Activated naive CD4-positive, alpha-beta T cell treated with anti-CD3 and anti-CD28 coated beads for 36 hours (primary cell): Measurements from ENCODE around the gene HMGXB4. TPM values are rescaled to one million over a fixed set of nuclear protein-coding genes. Genes with fewer than 3 reads are reported as not detected.

Source experiments
- CTCF ChIA-PET: fragments of 350-600 bp; sonication (Branson Sonifier 250); formaldehyde crosslinking; loops from one replicate; lab custom pipeline; 2021; ENCODE audit warnings: antibody characterized with exemption; lab: Charles Lee
- DNase-seq: peaks from one replicate; pipeline ENCODE4 v3.0.0-alpha.2; 2020
- H3K27ac Mint-ChIP-seq: one replicate; pipeline ENCODE4 v1.8.0; 2021; ENCODE audit warnings: mild to moderate bottlenecking, mixed read lengths
- H3K27me3 Mint-ChIP-seq: one replicate; pipeline ENCODE4 v1.8.0; 2021; ENCODE audit warnings: low read depth, mixed read lengths
- H3K36me3 Mint-ChIP-seq: one replicate; pipeline ENCODE4 v1.8.0; 2021; ENCODE audit warnings: low read depth, mixed read lengths
- H3K4me1 Mint-ChIP-seq: one replicate; pipeline ENCODE4 v1.8.0; 2021; ENCODE audit warnings: low read depth, mixed read lengths
- H3K4me3 Mint-ChIP-seq: one replicate; pipeline ENCODE4 v1.8.0; 2021; ENCODE audit warnings: mild to moderate bottlenecking, moderate library complexity, mixed read lengths
- H3K9me3 Mint-ChIP-seq: one replicate; pipeline ENCODE4 v1.8.0; 2021; ENCODE audit warnings: mixed read lengths
- intact Hi-C: fragments of 100-400 bp; cut with micrococcal nuclease; formaldehyde crosslinking; loops from one replicate; pipeline ENCODE4 v1.15.1; 2023
- total RNA-seq, 2 experiments: library from RNA; stranded (reverse); gene quantifications; one replicate each; pipeline ENCODE4 v1.2.3, GENCODE V29; 2021

Gene HMGXB4
- total RNA-seq, 2 experiments from 2014 or later: 36.6 to 38.2 TPM

DNA sequence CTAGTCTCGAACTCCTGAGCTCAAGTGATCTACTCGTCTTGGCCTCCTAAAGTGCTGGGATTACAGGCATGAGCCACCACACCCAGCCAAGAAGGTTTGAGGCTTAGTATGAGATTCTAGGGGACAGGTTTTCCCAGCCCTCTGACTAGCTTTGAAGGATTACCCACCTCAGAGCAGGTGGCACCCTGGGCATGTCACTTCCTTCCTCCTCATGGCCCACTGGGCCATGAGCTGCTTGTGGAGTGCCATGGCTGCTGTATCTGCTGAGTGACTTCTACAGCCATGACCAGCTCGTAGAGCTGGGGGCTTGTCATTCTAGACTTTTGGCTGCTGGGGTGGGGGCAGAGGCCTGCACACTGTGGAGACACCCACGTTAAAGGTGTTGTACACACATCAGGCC is 67.5 kb downstream of the HMGXB4 start:
- Mint-ChIP-seq H3K4me3 (no peak overlapping the region), H3K27me3 (no peaks in the 10 kb centered on the region), H3K9me3 (no peaks in the 10 kb centered on the region), H3K27ac (no peak overlapping the region), H3K36me3 (peaks cover 10% of the 10 kb centered on the region), H3K4me1 (peaks cover 10% of the 10 kb centered on the region)
- no peak for DNase-seq
- intact Hi-C loops: no loop called here
- CTCF ChIA-PET: no interaction called here

DNA sequence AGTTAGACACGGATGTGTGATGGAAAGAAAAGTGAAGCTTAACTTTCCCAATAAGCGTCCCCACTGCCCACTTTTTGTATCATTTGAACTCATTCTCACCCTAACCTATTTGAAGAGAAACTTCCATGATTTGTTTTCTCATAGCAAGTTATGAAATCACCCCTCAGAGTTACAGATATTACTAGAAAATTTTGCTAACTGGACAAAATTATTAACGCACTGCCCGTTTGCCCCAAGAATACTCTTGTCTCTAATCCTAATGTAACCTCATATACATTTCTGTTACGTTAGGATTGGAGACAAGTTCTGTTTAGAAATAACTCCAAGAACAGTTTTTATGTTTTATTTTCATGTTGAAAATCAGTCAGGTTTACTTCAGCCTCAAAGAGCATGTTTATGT is 67.9 kb downstream of the HMGXB4 start:
- Mint-ChIP-seq H3K4me1 (peaks cover 15% of the 10 kb centered on the region), H3K9me3 (no peaks in the 10 kb centered on the region), H3K4me3 (no peak overlapping the region), H3K36me3 (peaks cover 11% of the 10 kb centered on the region), H3K27ac (no peak overlapping the region), H3K27me3 (no peaks in the 10 kb centered on the region)
- CTCF ChIA-PET: no interaction called here
- intact Hi-C loops: no loop called here
- no peak for DNase-seq

DNA sequence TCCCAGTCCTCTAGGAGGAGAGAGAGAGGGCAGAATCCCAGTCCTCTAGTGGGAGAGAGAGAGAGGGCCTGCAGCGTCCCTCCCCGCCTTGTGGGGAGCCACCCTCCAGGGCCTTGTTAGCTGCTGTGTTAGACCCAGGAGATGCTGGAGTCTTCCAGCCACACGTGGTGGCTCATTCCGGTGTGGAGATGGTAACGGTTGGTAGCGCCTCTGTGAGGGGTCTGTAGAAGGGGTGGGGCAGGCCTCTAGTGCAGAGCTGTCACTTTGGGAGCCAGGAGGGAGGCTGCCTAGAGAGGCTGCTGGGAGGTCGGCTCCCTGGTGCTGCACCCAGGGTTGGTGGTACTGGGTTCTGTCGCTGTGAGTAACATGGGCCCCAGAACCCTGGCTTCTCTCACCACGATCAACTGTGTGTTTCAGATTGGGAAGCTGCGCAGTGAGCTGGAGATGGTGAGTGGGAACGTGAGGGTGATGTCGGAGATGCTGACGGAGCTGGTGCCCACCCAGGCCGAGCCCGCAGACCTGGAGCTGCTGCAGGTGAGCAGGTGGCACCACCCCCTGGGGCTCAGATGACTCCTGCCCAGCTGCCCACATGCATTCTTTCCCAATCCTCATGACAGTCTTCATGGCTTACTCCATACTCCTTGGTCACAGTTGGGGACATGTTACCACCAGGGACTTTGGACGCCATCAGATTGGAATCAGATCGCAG is 69.7 kb downstream of the HMGXB4 start:
- Mint-ChIP-seq H3K27me3 (no peaks in the 10 kb centered on the region), H3K36me3 (peaks cover 21% of the 10 kb centered on the region), H3K27ac (no peak overlapping the region), H3K4me3 (no peak overlapping the region), H3K9me3 (no peaks in the 10 kb centered on the region), H3K4me1 (peaks cover 24% of the 10 kb centered on the region)
- intact Hi-C loops: no loop called here
- no peak for DNase-seq
- CTCF ChIA-PET: interaction anchor here (0.6 to 1.3 kb wide), 3 partner anchors 20 to 96 kb away, joined by 3 read pairs; no protein-coding TSS in a partner anchor

DNA sequence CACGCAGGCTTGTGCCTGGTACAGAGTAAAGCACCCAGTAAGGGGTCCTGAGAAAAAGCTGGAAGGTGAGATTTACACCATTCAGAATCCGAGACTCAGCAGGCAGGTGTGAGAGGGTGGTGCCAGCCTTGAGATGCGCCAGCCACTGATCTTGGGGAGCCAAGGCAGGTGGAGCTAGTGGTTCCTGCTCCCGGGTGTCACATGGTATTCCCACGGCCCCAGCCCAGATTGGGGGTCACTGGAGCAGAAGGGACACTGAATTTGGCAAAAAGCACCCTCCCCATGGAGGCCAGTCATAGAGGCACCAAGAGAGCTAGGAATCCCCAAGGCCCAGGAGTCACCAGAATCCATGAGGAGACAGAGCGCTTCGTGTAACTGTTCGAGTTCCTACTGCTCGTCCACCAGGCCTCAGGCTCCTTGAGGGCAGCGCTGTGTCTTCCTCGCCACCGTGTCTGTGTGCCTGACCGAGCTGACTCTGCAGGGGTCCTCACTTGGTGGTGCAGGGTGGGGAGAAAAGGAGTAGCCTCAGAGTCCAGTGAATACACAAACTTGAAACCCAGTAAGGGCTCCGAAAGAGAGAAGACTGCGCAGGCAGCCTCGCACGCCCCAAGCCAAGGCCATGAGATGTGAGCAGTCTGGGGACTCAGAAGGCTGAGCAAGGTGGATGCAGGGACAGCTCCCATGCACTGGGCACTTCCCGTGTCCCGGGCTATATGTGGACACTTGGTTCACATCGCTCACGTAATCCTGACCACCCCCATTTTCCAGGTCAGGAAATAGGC is 70.6 kb downstream of the HMGXB4 start:
- Mint-ChIP-seq H3K4me3 (no peak overlapping the region), H3K9me3 (no peaks in the 10 kb centered on the region), H3K27ac (no peak overlapping the region), H3K4me1 (peaks cover 24% of the 10 kb centered on the region), H3K36me3 (peaks cover 28% of the 10 kb centered on the region), H3K27me3 (no peaks in the 10 kb centered on the region)
- intact Hi-C loops: no loop called here
- DNase-seq: no peak
- CTCF ChIA-PET: interaction anchor here (0.6 to 1.3 kb wide), 4 partner anchors 21 to 97 kb away, joined by 3 to 4 read pairs (median 3); no protein-coding TSS in a partner anchor

DNA sequence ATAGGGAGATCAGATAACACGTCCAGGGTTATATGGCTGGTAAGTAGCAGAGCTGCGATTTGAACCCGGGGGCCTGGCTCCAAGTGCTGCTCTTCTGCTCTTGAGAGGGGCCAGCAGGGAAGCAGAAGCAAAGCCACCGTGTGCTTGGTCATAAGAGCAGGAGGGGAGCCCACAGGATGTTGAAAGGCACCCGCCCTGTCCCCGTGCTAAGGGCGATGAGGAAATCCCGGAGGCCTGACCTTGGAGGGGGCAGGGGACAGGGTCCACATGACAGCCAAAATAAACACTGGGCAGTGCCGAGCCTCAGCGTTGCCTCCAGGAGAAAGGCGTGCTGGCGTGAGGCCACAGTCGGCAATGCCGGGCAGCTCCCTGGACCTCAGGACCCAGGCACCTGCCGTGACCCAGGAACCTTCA is 71.2 kb downstream of the HMGXB4 start:
- intact Hi-C loops: no loop called here
- H3K27ac Mint-ChIP-seq: no peak overlapping the region
- CTCF ChIA-PET: interaction anchor here (0.9 to 1.3 kb wide), 2 partner anchors 71 to 97 kb away, joined by 3 to 4 read pairs; no protein-coding TSS in a partner anchor
- H3K4me1 Mint-ChIP-seq: peaks cover 27% of the 10 kb centered on the region
- H3K4me3 Mint-ChIP-seq: no peak overlapping the region
- no peak for DNase-seq
- no peaks in the 10 kb centered on the region for H3K9me3 Mint-ChIP-seq
- H3K27me3 Mint-ChIP-seq: no peaks in the 10 kb centered on the region
- peaks cover 30% of the 10 kb centered on the region for H3K36me3 Mint-ChIP-seq

DNA sequence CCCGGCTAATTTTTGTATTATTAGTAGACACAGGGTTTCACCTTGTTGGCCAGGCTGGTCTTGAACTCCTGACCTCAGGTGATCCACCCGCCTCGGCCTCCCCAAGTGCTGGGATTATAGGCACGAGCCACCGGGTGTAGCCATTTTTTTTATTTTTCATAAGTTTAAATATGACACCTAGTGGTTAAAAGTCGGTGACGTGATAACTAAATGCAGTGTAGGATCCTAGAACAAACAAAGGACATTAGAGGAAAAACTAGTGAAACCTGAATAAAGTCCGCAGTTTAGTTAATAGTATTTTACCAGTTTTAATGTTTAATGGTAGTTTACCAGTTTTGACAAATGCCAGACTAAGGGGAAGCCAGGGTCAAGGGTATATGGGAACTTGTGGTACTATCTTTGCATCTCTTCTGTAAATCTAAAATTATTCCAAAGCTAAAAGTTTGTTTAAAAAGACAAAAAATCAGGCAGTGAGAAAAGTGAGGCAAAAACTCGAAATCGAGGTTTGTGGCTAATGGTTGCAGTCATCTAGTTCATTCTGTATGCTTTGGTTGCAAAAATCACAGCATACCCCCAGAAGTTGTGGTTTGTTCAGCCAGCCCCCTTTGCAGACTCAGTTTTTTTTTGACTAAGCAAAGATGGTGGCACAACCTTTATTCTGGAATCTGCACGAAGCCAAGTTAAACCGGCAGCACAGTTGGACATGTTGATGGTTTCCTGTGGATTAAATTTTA is 72.0 kb downstream of the HMGXB4 start:
- Mint-ChIP-seq H3K27ac (peak overlapping the region; percentile 41), H3K36me3 (peaks cover 30% of the 10 kb centered on the region), H3K4me1 (peaks cover 34% of the 10 kb centered on the region), H3K27me3 (no peaks in the 10 kb centered on the region), H3K4me3 (no peak overlapping the region), H3K9me3 (no peaks in the 10 kb centered on the region)
- no peak for DNase-seq
- intact Hi-C loops: no loop called here
- CTCF ChIA-PET: interaction anchor here (0.9 to 1.5 kb wide), 3 partner anchors 30 to 736 kb away, joined by 4 to 5 read pairs (median 4); partner anchors contain the start of gene TOM1

DNA sequence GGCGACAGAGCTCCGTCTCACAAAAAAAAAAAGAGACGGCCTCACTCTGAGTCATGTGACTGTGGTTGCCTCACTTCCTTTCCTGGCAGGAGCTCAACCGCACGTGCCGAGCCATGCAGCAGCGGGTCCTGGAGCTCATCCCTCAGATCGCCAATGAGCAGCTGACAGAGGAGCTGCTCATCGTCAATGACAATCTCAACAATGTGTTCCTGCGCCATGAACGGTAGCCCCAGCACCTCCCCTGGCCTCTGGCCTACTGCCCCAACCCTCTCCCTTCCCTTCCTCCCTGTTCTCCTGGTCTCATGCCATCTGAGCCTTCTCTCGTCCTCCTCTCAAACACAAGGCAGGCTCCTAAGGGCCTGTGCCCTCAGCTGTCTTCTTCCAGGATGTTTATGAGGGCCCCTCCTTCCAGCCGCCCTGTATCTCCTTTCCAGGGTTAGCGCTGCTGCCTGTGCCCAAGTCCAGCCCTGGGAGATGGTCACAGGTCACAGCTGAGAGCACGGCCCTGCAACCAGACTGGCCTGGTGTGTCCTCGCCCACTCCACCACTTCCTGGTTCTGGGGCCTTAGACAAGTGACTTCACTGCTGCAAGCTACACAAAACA is 73.1 kb downstream of the HMGXB4 start:
- H3K4me3 Mint-ChIP-seq: peak overlapping the region; percentile 79
- peaks cover 35% of the 10 kb centered on the region for H3K4me1 Mint-ChIP-seq
- H3K9me3 Mint-ChIP-seq: no peaks in the 10 kb centered on the region
- peaks cover 28% of the 10 kb centered on the region for H3K36me3 Mint-ChIP-seq
- DNase-seq: peak; percentile 88
- CTCF ChIA-PET: interaction anchor here (0.6 to 1.5 kb wide), 10 partner anchors 18 to 1510 kb away, joined by 3 to 9 read pairs (median 4); partner anchors contain the start of gene TOM1
- intact Hi-C loops: loop anchor here (2.0 kb wide), 1 partner anchor 32 kb away; the partner anchor contains the start of gene TOM1
- no peaks in the 10 kb centered on the region for H3K27me3 Mint-ChIP-seq
- H3K27ac Mint-ChIP-seq: peak overlapping the region; percentile 91

DNA sequence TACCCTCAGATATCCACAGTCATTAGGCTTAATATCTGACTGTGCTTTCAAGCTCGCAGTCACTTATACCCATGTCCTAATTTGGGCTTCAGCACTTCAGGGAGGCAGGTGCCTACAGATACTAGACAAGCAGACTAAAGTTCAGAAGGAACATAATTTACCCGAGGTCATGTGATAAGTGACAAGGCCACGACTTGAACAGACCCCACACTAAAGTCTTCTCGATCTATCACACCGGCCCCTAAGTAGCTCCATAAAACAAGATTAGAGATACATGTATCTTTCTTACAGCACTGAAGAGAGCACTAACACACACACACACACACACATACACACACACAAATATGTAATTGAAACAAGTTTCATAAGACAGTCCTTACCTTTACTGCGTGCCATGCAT is 75.0 kb downstream of the HMGXB4 start:
- DNase-seq: no peak

DNA sequence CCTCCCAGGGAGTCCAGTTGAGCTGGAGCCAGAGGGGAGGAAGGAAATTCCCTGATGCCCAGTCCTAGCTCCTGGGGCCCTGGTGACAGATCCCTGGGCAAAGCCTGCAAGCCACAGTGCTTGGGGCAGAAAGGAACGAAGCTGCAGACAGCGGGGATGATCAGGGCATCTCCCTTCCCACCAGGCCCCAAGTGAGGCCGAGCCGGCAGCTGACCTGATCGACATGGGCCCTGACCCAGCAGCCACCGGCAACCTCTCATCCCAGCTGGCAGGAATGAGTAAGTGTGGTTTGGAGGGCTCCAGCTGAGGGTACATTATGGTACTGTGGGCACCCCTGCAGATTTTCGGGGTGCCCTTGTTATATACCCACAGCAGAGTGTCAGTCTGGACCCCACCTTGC is 75.9 kb downstream of the HMGXB4 start:
- Mint-ChIP-seq H3K27me3 (no peaks in the 10 kb centered on the region), H3K27ac (no peak overlapping the region), H3K9me3 (no peaks in the 10 kb centered on the region), H3K36me3 (peaks cover 32% of the 10 kb centered on the region), H3K4me1 (peaks cover 32% of the 10 kb centered on the region), H3K4me3 (no peak overlapping the region)
- CTCF ChIA-PET: interaction anchor here (1.5 kb wide), 1 partner anchor 33 kb away, joined by 4 read pairs; the partner anchor contains the start of gene TOM1
- intact Hi-C loops: no loop called here
- DNase-seq: no peak

More for the DNA sequence above, 75.0 kb downstream of the HMGXB4 start:
- Mint-ChIP-seq H3K9me3 (no peaks in the 10 kb centered on the region), H3K4me1 (peaks cover 35% of the 10 kb centered on the region), H3K27ac (no peak overlapping the region), H3K27me3 (no peaks in the 10 kb centered on the region), H3K4me3 (no peak overlapping the region), H3K36me3 (peaks cover 30% of the 10 kb centered on the region)
- CTCF ChIA-PET: no interaction called here
- intact Hi-C loops: no loop called here

DNA sequence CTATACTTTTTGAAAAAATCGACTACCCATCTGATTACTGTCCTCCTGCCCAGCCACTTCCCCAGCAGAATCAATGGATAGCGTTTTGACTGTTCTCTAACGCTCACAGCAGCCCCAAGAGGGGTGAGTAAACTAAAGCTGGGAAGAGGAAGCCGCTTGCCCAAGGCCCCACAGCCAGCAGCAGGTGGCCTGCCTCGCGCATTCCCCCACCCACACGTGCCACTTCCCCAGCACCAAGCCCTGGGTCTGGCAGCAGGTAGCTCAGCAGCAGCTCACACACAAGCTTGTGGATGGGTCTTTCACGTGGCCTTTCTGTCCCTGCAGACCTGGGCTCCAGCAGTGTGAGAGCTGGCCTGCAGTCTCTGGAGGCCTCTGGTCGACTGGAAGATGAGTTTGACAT is 76.7 kb downstream of the HMGXB4 start:
- Mint-ChIP-seq H3K9me3 (no peaks in the 10 kb centered on the region), H3K4me3 (no peak overlapping the region), H3K27me3 (no peaks in the 10 kb centered on the region), H3K36me3 (peaks cover 32% of the 10 kb centered on the region), H3K27ac (peak overlapping the region; percentile 57), H3K4me1 (peaks cover 30% of the 10 kb centered on the region)
- intact Hi-C loops: no loop called here
- peak; percentile 29 for DNase-seq
- CTCF ChIA-PET: interaction anchor here (0.8 to 1.5 kb wide), 2 partner anchors 17 to 34 kb away, joined by 4 read pairs; partner anchors contain the start of gene TOM1

DNA sequence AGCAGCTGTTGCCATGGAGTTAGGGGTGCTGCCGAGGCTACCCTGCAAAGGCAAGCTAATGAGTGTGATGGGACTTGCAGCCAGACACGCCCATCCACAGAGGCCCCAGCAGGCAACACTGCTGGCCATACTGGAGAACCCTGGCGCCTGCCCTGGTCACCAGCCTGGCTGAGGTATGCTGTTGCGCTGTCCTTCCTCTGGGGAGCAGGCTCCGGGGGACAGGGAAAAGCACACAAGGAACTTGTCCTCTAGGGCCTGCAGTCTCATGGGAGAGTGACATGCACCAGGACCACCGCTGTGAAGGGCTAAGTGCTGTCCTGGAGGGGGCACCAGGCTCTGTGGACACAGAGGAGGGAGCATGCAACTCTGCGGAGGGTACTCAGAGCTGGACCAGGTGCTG is 78.2 kb downstream of the HMGXB4 start:
- CTCF ChIA-PET: interaction anchor here (0.6 to 1.0 kb wide), 2 partner anchors 9 to 16 kb away, joined by 4 to 5 read pairs; no protein-coding TSS in a partner anchor
- Mint-ChIP-seq H3K4me3 (no peak overlapping the region), H3K27ac (no peak overlapping the region), H3K36me3 (peaks cover 31% of the 10 kb centered on the region), H3K9me3 (no peaks in the 10 kb centered on the region), H3K27me3 (no peaks in the 10 kb centered on the region), H3K4me1 (peaks cover 17% of the 10 kb centered on the region)
- DNase-seq: no peak
- intact Hi-C loops: no loop called here
